ENCODE measurements around the gene AFF3. TPM values are rescaled to one million over a fixed set of nuclear protein-coding genes. Genes with fewer than 3 reads are reported as not detected.

Gene AFF3
- total RNA-seq, 3 donors from 2014 or later, result 2.1 to 2.6 (median 2.2) TPM

- ATAC-seq, result no peak
- H3K27me3 Mint-ChIP-seq (ENCODE audit: low read depth), result no peaks in the 10 kb centered on the region
- H3K36me3 Mint-ChIP-seq (ENCODE audit: insufficient read depth), result no peaks in the 10 kb centered on the region
- no peaks in the 10 kb centered on the region for H3K9me3 Mint-ChIP-seq
- DNase-seq, result no peak
- H3K4me3 Mint-ChIP-seq, result no peak overlapping the region
- H3K4me1 Mint-ChIP-seq (ENCODE audit: low read depth), result no peaks in the 10 kb centered on the region
These were observed 450.5 kb downstream of the AFF3 start for GRCh38 chr2:99691926-99692325.

DNA sequence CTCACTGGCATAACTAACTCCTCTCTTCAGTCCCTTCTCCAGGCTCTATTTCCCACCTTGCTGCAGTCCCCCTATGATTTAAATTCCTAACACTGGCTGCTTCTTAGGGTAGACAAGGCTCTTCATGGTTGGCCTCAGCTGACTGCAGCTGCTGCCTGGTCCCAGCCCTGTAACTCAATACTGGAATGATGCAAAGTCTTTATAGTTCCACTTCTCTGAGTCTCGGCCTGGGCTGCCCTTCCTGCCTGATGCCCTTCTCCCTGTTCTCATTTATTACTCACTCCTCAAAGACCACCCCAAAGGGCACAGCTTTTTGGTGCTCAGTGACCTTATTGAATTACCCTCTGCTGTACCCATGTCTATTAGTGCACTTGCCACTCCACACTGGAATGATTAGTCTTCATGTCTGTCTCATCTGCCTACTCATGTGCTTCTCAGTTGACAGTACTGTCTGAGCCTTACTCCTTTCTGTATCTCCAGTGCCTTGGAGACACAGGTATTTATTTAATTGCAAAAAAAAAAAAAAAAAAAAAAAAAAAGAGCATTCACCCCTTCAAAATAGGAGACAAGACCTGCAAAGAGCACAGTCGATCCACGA lies 453.1 kb downstream of the AFF3 start:
- no peaks in the 10 kb centered on the region for H3K27me3 Mint-ChIP-seq (ENCODE audit: low read depth)
- no peaks in the 10 kb centered on the region for H3K4me1 Mint-ChIP-seq (ENCODE audit: low read depth)
- H3K36me3 Mint-ChIP-seq (ENCODE audit: insufficient read depth), result no peaks in the 10 kb centered on the region
- H3K9me3 Mint-ChIP-seq, result no peaks in the 10 kb centered on the region
- H3K4me3 Mint-ChIP-seq, result no peak overlapping the region
- DNase-seq, result no peak
- no peak for ATAC-seq

DNA sequence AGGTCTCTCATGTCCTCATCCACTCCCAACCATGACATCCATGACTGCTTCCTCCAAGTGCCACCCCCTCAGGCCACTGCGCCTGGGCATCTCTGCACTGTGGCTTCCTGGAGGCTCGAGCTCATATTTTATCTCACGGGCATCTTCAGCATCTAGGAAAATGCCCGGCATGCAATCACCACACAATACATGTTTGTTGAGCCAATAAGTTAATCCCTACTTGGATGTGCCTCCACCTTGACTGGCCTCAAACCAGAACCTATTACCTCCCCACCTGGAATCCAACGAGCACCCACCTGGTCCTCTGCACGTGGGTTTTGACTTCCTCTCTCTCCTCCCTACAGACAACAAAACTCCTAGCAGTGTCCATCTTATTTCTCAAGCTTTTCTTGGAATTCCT lies 453.7 kb downstream of the AFF3 start:
- Mint-ChIP-seq H3K4me3 (no peak overlapping the region), H3K36me3 (ENCODE audit: insufficient read depth) (no peaks in the 10 kb centered on the region), H3K27me3 (ENCODE audit: low read depth) (no peaks in the 10 kb centered on the region), H3K4me1 (ENCODE audit: low read depth) (no peaks in the 10 kb centered on the region), H3K9me3 (no peaks in the 10 kb centered on the region)
- DNase-seq (no peak), ATAC-seq (no peak)

GRCh38 chr2:99682275-99683060 lies 459.9 kb downstream of the AFF3 start:
- Mint-ChIP-seq H3K27me3 (ENCODE audit: low read depth) (no peaks in the 10 kb centered on the region), H3K36me3 (ENCODE audit: insufficient read depth) (no peaks in the 10 kb centered on the region), H3K4me3 (no peak overlapping the region), H3K4me1 (ENCODE audit: low read depth) (no peaks in the 10 kb centered on the region), H3K9me3 (no peaks in the 10 kb centered on the region)
- ATAC-seq, result no peak
- DNase-seq, result no peak

- H3K27me3 Mint-ChIP-seq (ENCODE audit: low read depth), result no peaks in the 10 kb centered on the region
- no peak for DNase-seq
- no peak for ATAC-seq
- H3K4me3 Mint-ChIP-seq, result no peak overlapping the region
- no peaks in the 10 kb centered on the region for H3K9me3 Mint-ChIP-seq
- no peaks in the 10 kb centered on the region for H3K4me1 Mint-ChIP-seq (ENCODE audit: low read depth)
- H3K36me3 Mint-ChIP-seq (ENCODE audit: insufficient read depth), result no peaks in the 10 kb centered on the region
These were observed 461.4 kb downstream of the AFF3 start for GRCh38 chr2:99680946-99681345.

DNA sequence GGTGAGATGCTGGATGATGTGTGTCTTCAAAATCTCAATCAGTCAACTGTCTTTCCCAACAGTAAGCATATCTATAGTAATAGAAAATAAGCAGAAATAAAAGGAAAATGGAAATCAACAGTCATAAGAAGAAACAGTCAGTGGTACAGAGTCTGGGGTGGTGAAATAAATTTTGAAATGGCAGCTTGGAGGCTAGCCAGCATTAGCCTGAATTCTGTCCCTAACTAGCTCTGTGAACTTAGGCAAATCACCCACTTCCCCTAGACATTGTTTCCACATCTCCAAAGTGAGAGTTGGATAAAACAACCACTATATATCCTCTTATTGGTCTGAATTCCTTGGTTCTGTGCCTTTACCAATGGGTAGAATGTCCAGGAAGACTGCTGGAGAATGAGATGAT lies 462.9 kb downstream of the AFF3 start:
- no peaks in the 10 kb centered on the region for H3K4me1 Mint-ChIP-seq (ENCODE audit: low read depth)
- H3K4me3 Mint-ChIP-seq, result no peak overlapping the region
- DNase-seq (no peak), ATAC-seq (no peak)
- no peaks in the 10 kb centered on the region for H3K9me3 Mint-ChIP-seq
- no peaks in the 10 kb centered on the region for H3K36me3 Mint-ChIP-seq (ENCODE audit: insufficient read depth)
- H3K27me3 Mint-ChIP-seq (ENCODE audit: low read depth), result no peaks in the 10 kb centered on the region

- ATAC-seq (no peak), DNase-seq (no peak)
- H3K27me3 Mint-ChIP-seq (ENCODE audit: low read depth), result no peaks in the 10 kb centered on the region
- no peaks in the 10 kb centered on the region for H3K4me1 Mint-ChIP-seq (ENCODE audit: low read depth)
- no peaks in the 10 kb centered on the region for H3K36me3 Mint-ChIP-seq (ENCODE audit: insufficient read depth)
- H3K9me3 Mint-ChIP-seq, result no peaks in the 10 kb centered on the region
- no peak overlapping the region for H3K4me3 Mint-ChIP-seq
These were observed 463.8 kb downstream of the AFF3 start for GRCh38 chr2:99678625-99679024.

GRCh38 chr2:99677814-99678213 lies 464.6 kb downstream of the AFF3 start:
- ATAC-seq (no peak), DNase-seq (no peak)
- H3K36me3 Mint-ChIP-seq (ENCODE audit: insufficient read depth), result no peaks in the 10 kb centered on the region
- H3K9me3 Mint-ChIP-seq, result no peaks in the 10 kb centered on the region
- H3K4me1 Mint-ChIP-seq (ENCODE audit: low read depth), result no peaks in the 10 kb centered on the region
- no peak overlapping the region for H3K4me3 Mint-ChIP-seq
- H3K27me3 Mint-ChIP-seq (ENCODE audit: low read depth), result no peaks in the 10 kb centered on the region

GRCh38 chr2:99675130-99675661 lies 467.2 kb downstream of the AFF3 start:
- no peaks in the 10 kb centered on the region for H3K4me1 Mint-ChIP-seq (ENCODE audit: low read depth)
- DNase-seq, result no peak
- no peak overlapping the region for H3K4me3 Mint-ChIP-seq
- no peaks in the 10 kb centered on the region for H3K9me3 Mint-ChIP-seq
- ATAC-seq, result no peak
- H3K27me3 Mint-ChIP-seq (ENCODE audit: low read depth), result no peaks in the 10 kb centered on the region
- no peaks in the 10 kb centered on the region for H3K36me3 Mint-ChIP-seq (ENCODE audit: insufficient read depth)

DNA sequence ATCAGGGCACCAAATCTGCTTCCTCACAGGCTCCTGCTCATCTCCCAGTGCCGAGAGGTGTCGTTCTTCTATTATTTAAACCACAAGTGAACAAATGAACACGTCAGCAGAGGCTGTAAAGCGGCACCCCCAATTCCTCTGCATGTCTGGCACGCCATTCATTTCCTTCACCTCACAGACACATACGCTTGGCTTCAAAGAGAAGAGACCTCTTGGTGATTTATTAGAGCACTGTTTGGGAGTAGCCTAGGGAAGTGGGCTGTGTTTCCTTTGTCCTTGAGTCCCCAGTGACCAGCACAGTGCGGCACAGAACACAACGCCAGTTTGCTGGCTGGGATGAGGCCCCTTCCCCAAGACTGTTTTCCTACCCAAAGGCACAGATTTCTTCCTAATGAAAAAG lies 468.3 kb downstream of the AFF3 start:
- ATAC-seq (no peak), DNase-seq (no peak)
- Mint-ChIP-seq H3K4me1 (ENCODE audit: low read depth) (no peaks in the 10 kb centered on the region), H3K27me3 (ENCODE audit: low read depth) (no peaks in the 10 kb centered on the region), H3K4me3 (no peak overlapping the region), H3K36me3 (ENCODE audit: insufficient read depth) (no peaks in the 10 kb centered on the region), H3K9me3 (no peaks in the 10 kb centered on the region)

- no peaks in the 10 kb centered on the region for H3K9me3 Mint-ChIP-seq
- DNase-seq (no peak), ATAC-seq (no peak)
- H3K4me3 Mint-ChIP-seq, result no peak overlapping the region
- no peaks in the 10 kb centered on the region for H3K36me3 Mint-ChIP-seq (ENCODE audit: insufficient read depth)
- no peaks in the 10 kb centered on the region for H3K27me3 Mint-ChIP-seq (ENCODE audit: low read depth)
- no peaks in the 10 kb centered on the region for H3K4me1 Mint-ChIP-seq (ENCODE audit: low read depth)
These were observed 469.5 kb downstream of the AFF3 start for GRCh38 chr2:99672766-99673350.

GRCh38 chr2:99670768-99671734 lies 471.3 kb downstream of the AFF3 start:
- no peaks in the 10 kb centered on the region for H3K27me3 Mint-ChIP-seq (ENCODE audit: low read depth)
- H3K4me3 Mint-ChIP-seq, result no peak overlapping the region
- ATAC-seq (no peak), DNase-seq (no peak)
- H3K9me3 Mint-ChIP-seq, result no peaks in the 10 kb centered on the region
- H3K36me3 Mint-ChIP-seq (ENCODE audit: insufficient read depth), result peaks cover 1% of the 10 kb centered on the region
- no peaks in the 10 kb centered on the region for H3K4me1 Mint-ChIP-seq (ENCODE audit: low read depth)

DNA sequence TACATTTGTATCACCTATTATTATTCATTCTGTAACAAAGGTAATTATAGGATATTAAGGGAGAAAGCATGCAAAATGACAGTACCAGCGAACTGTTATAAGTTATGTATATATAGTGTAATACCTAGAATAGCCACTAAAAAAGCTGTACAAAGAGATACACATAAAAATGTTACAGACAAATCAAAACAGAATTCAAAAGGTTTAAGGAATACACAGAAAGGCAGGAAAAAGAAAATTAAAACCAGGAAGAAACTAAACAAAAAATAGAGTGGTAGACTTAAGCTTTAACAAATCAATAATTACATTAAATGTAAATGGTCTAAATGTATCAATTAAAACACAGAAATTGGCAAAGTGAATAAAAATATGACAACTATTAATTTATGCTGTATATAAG lies 476.1 kb downstream of the AFF3 start:
- no peak overlapping the region for H3K4me3 Mint-ChIP-seq
- no peaks in the 10 kb centered on the region for H3K9me3 Mint-ChIP-seq
- peaks cover 3% of the 10 kb centered on the region for H3K36me3 Mint-ChIP-seq (ENCODE audit: insufficient read depth)
- no peaks in the 10 kb centered on the region for H3K4me1 Mint-ChIP-seq (ENCODE audit: low read depth)
- DNase-seq (no peak), ATAC-seq (no peak)
- peaks cover 3% of the 10 kb centered on the region for H3K27me3 Mint-ChIP-seq (ENCODE audit: low read depth)

DNA sequence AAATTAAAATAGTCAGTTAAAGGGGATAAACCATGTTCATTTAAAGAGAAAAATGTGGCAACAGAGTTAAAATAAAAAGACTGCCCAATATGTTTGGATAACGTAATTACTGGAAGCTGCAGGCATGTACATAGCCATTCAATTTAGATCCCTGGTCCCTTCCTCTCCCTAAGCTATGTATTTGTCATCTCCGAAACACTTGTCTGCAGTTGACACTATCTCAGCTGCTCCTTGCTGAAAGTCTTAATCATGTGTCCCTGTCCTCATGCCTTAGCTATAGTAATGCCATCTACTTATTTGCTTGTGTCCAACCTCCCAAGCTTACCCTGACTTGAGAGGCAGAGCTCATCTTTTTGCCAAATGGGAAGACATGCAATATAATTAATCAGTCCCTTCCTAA lies 478.7 kb downstream of the AFF3 start:
- Mint-ChIP-seq H3K4me1 (ENCODE audit: low read depth) (no peaks in the 10 kb centered on the region), H3K4me3 (no peak overlapping the region), H3K36me3 (ENCODE audit: insufficient read depth) (peaks cover 3% of the 10 kb centered on the region), H3K9me3 (no peaks in the 10 kb centered on the region), H3K27me3 (ENCODE audit: low read depth) (peaks cover 3% of the 10 kb centered on the region)
- no peak for ATAC-seq
- no peak for DNase-seq
